ENCODE measurements around the gene GET3.
"Not testable (repeated sequence)": the region's sequence is repeated elsewhere in the genome, so short reads cannot be mapped to it uniquely, and the experiment has no call there.

The GET3 gene

GRCh38 chr19:12736995-12737834 lies at the start of gene GET3:
GET3 (plus strand) TSS chr19:12737497; CDS start chr19:12737506, 9 bp downstream.
- DNase-seq = peak; percentile 83
- H3K27me3 Mint-ChIP-seq = no peaks in the 10 kb centered on the region
- H3K4me3 Mint-ChIP-seq = peak within 1 kb of the TSS; percentile 100
- peaks cover 36% of the 10 kb centered on the region for H3K4me1 Mint-ChIP-seq (ENCODE audit: low read depth)
- no peaks in the 10 kb centered on the region for H3K9me3 Mint-ChIP-seq
- peak within 1 kb of the TSS; percentile 99 for H3K27ac Mint-ChIP-seq
- H3K36me3 Mint-ChIP-seq (ENCODE audit: low read depth) = peaks cover 57% of the 10 kb centered on the region

DNA sequence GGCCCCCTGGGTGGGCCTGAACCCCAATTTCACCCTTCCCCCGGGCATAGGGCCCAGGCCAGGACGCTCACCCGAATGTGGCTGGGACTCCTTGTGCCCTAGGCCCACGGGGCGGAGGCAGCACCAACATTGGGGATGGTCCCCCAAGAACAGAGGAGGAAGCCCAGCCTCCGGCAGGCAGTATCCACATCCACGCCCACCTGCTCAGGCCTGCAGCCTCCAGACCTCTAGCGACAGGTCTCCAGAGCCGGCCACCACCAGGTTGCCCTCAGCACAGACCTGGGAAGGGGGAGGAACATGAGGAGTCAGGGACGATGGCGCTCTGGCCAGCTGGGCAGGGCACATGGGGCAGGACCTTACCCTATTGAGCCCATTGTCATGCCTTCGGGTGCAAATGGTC lies 48.3 kb upstream of the GET3 start:
- no peak for DNase-seq
- peaks cover 43% of the 10 kb centered on the region for H3K36me3 Mint-ChIP-seq (ENCODE audit: low read depth)
- no peaks in the 10 kb centered on the region for H3K9me3 Mint-ChIP-seq
- no peaks in the 10 kb centered on the region for H3K4me1 Mint-ChIP-seq (ENCODE audit: low read depth)
- no peaks in the 10 kb centered on the region for H3K27me3 Mint-ChIP-seq
- H3K27ac Mint-ChIP-seq = no peak overlapping the region
- no peak overlapping the region for H3K4me3 Mint-ChIP-seq

- Mint-ChIP-seq H3K27me3 (no peaks in the 10 kb centered on the region), H3K4me1 (ENCODE audit: low read depth) (peaks cover 5% of the 10 kb centered on the region), H3K4me3 (no peak overlapping the region), H3K36me3 (ENCODE audit: low read depth) (peaks cover 47% of the 10 kb centered on the region), H3K27ac (no peak overlapping the region), H3K9me3 (no peaks in the 10 kb centered on the region)
- DNase-seq = no peak
These were observed 47.6 kb upstream of the GET3 start for GRCh38 chr19:12689581-12690216.

GRCh38 chr19:12692960-12693359 lies 44.3 kb upstream of the GET3 start:
- no peaks in the 10 kb centered on the region for H3K27me3 Mint-ChIP-seq
- DNase-seq = no peak
- no peaks in the 10 kb centered on the region for H3K9me3 Mint-ChIP-seq
- no peak overlapping the region for H3K4me3 Mint-ChIP-seq
- peaks cover 20% of the 10 kb centered on the region for H3K4me1 Mint-ChIP-seq (ENCODE audit: low read depth)
- H3K36me3 Mint-ChIP-seq (ENCODE audit: low read depth) = peaks cover 51% of the 10 kb centered on the region
- H3K27ac Mint-ChIP-seq = no peak overlapping the region

DNA sequence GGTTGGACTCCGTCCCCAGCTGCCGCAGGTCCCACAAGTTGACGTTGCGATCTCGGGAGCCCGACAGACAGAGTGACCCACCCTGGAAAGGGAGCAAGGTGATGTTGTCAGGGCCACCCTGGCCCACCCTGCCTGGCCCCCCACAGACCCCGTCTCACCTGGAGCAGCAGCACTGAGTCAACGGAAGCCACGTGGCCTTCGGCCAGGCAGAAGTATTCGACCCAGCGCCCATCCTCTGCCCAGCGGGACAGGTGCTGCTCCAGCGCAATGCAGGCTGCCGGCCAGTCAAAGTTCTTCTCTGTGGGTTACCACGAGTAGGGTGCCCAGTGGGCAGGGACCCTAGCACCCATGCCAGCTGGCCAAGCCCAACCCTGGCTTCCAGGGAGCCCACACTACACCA lies 42.7 kb upstream of the GET3 start:
- Mint-ChIP-seq H3K27ac (no peak overlapping the region), H3K27me3 (no peaks in the 10 kb centered on the region), H3K36me3 (ENCODE audit: low read depth) (peaks cover 49% of the 10 kb centered on the region), H3K4me1 (ENCODE audit: low read depth) (peaks cover 27% of the 10 kb centered on the region), H3K4me3 (peak overlapping the region; percentile 87), H3K9me3 (no peaks in the 10 kb centered on the region)
- no peak for DNase-seq

GRCh38 chr19:12695096-12695495 lies 42.2 kb upstream of the GET3 start:
- H3K27me3 Mint-ChIP-seq = no peaks in the 10 kb centered on the region
- no peak for DNase-seq
- peaks cover 51% of the 10 kb centered on the region for H3K36me3 Mint-ChIP-seq (ENCODE audit: low read depth)
- peaks cover 27% of the 10 kb centered on the region for H3K4me1 Mint-ChIP-seq (ENCODE audit: low read depth)
- H3K27ac Mint-ChIP-seq = no peak overlapping the region
- H3K4me3 Mint-ChIP-seq = peak overlapping the region; percentile 87
- no peaks in the 10 kb centered on the region for H3K9me3 Mint-ChIP-seq

DNA sequence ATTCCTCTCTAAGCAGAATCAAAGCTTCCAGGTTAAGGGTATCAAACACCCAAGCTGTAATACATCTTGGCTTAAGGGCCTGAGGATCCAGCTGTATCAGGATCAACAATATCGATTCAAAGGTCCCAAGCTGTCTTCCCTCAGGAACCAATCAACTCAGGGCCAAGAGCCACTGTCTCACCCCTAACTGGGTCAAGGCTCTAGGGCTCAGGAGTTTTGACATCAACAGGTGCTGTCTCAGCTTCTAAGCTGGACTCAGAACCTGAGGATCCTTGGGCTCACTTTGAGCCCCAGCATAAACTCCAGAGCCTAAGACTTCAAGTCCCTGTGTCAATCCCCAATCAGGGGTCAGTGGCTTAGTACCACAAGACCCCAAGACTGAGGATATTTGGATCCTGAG lies 41.8 kb upstream of the GET3 start:
- Mint-ChIP-seq H3K27me3 (no peaks in the 10 kb centered on the region), H3K4me1 (ENCODE audit: low read depth) (peaks cover 27% of the 10 kb centered on the region), H3K36me3 (ENCODE audit: low read depth) (peaks cover 51% of the 10 kb centered on the region), H3K4me3 (peak overlapping the region; percentile 87), H3K27ac (peak overlapping the region; percentile 79), H3K9me3 (no peaks in the 10 kb centered on the region)
- no peak for DNase-seq

DNA sequence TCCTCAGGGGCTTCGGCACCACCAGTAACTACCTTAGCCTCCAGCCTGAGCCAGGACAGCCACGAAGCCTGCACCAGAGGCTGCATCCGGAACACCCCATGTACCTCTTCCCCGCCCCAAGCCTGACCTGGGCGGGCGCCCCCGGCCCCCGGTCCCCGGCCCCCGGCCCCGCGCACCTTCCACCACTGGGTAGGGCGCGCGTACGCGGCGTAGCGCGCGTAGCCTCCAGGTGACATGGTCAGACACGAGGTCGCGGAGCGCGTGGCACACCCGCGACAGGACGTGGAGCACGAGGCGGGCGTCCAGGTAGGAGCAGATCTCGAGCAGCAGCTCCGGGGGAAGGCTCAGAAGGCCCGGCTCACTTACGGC lies 41.3 kb upstream of the GET3 start:
- peaks cover 53% of the 10 kb centered on the region for H3K36me3 Mint-ChIP-seq (ENCODE audit: low read depth)
- H3K4me1 Mint-ChIP-seq (ENCODE audit: low read depth) = peaks cover 27% of the 10 kb centered on the region
- H3K4me3 Mint-ChIP-seq = peak overlapping the region; percentile 87
- H3K9me3 Mint-ChIP-seq = no peaks in the 10 kb centered on the region
- peak overlapping the region; percentile 93 for H3K27ac Mint-ChIP-seq
- no peak for DNase-seq
- no peaks in the 10 kb centered on the region for H3K27me3 Mint-ChIP-seq

GRCh38 chr19:12696366-12697335 lies 40.6 kb upstream of the GET3 start, which contains the start of gene FBXW9:
FBXW9 (minus strand) TSS chr19:12696631; CDS start chr19:12696581, 50 bp downstream.
- Mint-ChIP-seq H3K4me1 (ENCODE audit: low read depth) (peaks cover 27% of the 10 kb centered on the region), H3K27ac (peak within 1 kb of the TSS; percentile 93), H3K4me3 (peak within 1 kb of the TSS; percentile 87)

DNA sequence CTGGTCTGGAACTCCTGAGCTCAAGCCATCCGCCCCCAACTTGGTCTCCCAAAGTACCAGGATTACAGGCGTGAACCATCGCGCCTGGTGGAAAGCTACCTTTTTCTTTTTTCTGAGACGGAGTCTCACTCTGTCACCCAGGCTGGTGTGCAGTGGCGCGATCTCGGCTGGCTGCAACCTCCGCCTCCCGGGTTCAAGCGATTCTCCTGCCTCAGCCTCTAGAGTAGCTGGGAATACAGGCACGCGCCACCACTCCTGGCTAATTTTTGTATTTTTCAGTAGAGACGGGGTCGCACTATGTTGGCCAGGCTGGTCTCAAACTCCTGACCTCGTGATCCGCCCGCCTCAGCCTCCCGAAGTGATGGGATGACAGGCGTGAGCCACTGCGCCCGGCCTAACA lies 39.9 kb upstream of the GET3 start:
- H3K27me3 Mint-ChIP-seq, H3K9me3 Mint-ChIP-seq, DNase-seq: not testable (repeated sequence)
- Mint-ChIP-seq H3K4me1 (ENCODE audit: low read depth) (peaks cover 27% of the 10 kb centered on the region), H3K36me3 (ENCODE audit: low read depth) (peaks cover 62% of the 10 kb centered on the region), H3K4me3 (peak overlapping the region; percentile 87), H3K27ac (peak overlapping the region; percentile 40)

More at GRCh38 chr19:12696366-12697335, 40.6 kb upstream of the GET3 start, which contains the start of gene FBXW9:
- peak; percentile 99 for DNase-seq
- Mint-ChIP-seq H3K27me3 (no peaks in the 10 kb centered on the region), H3K9me3 (no peaks in the 10 kb centered on the region), H3K36me3 (ENCODE audit: low read depth) (peaks cover 54% of the 10 kb centered on the region)

DNA sequence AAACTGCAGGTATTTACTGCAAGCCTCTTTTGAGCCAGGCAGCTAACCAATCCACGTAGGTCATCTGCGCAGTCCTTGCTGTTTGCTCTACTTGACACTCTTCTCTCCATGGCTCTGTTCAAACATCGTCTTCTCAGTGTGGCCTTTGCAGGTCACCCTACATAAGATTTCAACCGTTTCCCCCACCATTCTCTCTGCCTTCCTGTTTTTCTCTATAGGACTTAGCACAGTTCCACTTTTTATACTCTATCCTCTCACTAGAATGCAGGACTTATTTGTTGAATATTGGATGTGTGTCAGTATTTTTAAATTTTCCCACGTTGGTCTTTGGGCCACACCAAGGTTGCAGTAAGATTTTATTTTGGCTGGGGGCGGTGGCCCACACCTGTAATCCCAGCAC lies 39.2 kb upstream of the GET3 start:
- no peak for DNase-seq
- no peaks in the 10 kb centered on the region for H3K9me3 Mint-ChIP-seq
- H3K36me3 Mint-ChIP-seq (ENCODE audit: low read depth) = peaks cover 62% of the 10 kb centered on the region
- peaks cover 27% of the 10 kb centered on the region for H3K4me1 Mint-ChIP-seq (ENCODE audit: low read depth)
- no peaks in the 10 kb centered on the region for H3K27me3 Mint-ChIP-seq
- H3K4me3 Mint-ChIP-seq = peak overlapping the region; percentile 58
- H3K27ac Mint-ChIP-seq = peak overlapping the region; percentile 84

GRCh38 chr19:12701596-12702282 lies 35.6 kb upstream of the GET3 start:
- no peak overlapping the region for H3K4me3 Mint-ChIP-seq
- H3K27ac Mint-ChIP-seq = peak overlapping the region; percentile 29
- H3K36me3 Mint-ChIP-seq (ENCODE audit: low read depth) = peaks cover 86% of the 10 kb centered on the region
- no peaks in the 10 kb centered on the region for H3K9me3 Mint-ChIP-seq
- DNase-seq = no peak
- no peaks in the 10 kb centered on the region for H3K27me3 Mint-ChIP-seq
- peaks cover 13% of the 10 kb centered on the region for H3K4me1 Mint-ChIP-seq (ENCODE audit: low read depth)

DNA sequence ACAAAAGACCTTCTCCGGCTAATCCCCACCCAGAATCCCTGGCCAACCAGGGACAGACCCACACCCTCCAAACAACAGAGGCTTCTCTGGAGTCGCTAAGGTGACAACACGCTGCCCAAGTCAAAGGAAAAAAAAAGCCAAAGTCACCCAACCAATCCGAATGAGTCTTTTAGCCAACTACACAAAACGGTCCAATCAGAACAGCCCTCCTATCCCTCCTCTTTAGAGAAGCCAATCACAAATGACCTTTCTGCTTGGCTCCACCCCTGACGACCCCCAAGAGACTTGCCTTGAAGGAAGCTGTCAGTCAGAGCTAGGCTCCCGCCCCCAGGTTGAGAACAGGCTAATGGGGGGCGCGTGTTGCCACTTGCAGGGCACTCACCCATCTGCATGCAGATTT lies 34.3 kb upstream of the GET3 start:
- no peak for DNase-seq
- Mint-ChIP-seq H3K27ac (peak overlapping the region; percentile 63), H3K36me3 (ENCODE audit: low read depth) (peaks cover 91% of the 10 kb centered on the region), H3K9me3 (no peaks in the 10 kb centered on the region), H3K4me3 (no peak overlapping the region), H3K4me1 (ENCODE audit: low read depth) (peaks cover 7% of the 10 kb centered on the region), H3K27me3 (no peaks in the 10 kb centered on the region)

GRCh38 chr19:12705169-12705568 lies 32.1 kb upstream of the GET3 start:
- Mint-ChIP-seq H3K27ac (peak overlapping the region; percentile 50), H3K4me1 (ENCODE audit: low read depth) (no peaks in the 10 kb centered on the region), H3K36me3 (ENCODE audit: low read depth) (peaks cover 91% of the 10 kb centered on the region)

More at GRCh38 chr19:12705169-12705568, 32.1 kb upstream of the GET3 start:
- no peaks in the 10 kb centered on the region for H3K27me3 Mint-ChIP-seq
- H3K9me3 Mint-ChIP-seq = no peaks in the 10 kb centered on the region
- no peak for DNase-seq
- H3K4me3 Mint-ChIP-seq = no peak overlapping the region

Measured in activated T-cell treated with anti-CD3 and anti-CD28 coated beads, Interleukin-2, amount 50 U/mL, for 24 hours (primary cell).